ENCODE measurements around the gene HAAO.

The HAAO gene

GRCh38 chr2:42795841-42796301 lies 3.5 kb upstream of the HAAO start:
- H3K4me1 ChIP-seq (ENCODE audit: low read length), result peaks cover 41% of the 10 kb centered on the region
- H4K20me1 ChIP-seq (ENCODE audit: insufficient read depth, low read length), result no peaks in the 10 kb centered on the region
- H3K36me3 ChIP-seq (replicated peaks; ENCODE audit: low read depth, low read length), result no peaks in the 10 kb centered on the region
- H3K27me3 ChIP-seq (ENCODE audit: low read depth, low read length), result no peaks in the 10 kb centered on the region
- no peaks in the 10 kb centered on the region for H3K79me2 ChIP-seq (ENCODE audit: low read length)
- peak overlapping the region; percentile 47 for H2AFZ ChIP-seq (ENCODE audit: low read depth, low read length)
- H3K9me3 ChIP-seq (ENCODE audit: insufficient read depth, low read length), result no peaks in the 10 kb centered on the region
- H3K9ac ChIP-seq (ENCODE audit: low read length), result peak overlapping the region; percentile 57
- H3K4me2 ChIP-seq (ENCODE audit: low read length), result peak overlapping the region; percentile 66
- no peak for TF ChIP-seq CTCF (IDR thresholded peaks at IDR 0.05; ENCODE audit: low read depth, low read length)
- no peak for TF ChIP-seq EZH2phosphoT487 (IDR thresholded peaks at IDR 0.05; ENCODE audit: low read depth)
- peak overlapping the region; percentile 46 for H3K4me3 ChIP-seq (ENCODE audit: low read length)
- H3K27ac ChIP-seq (ENCODE audit: low read length), result peak overlapping the region; percentile 94

- TF ChIP-seq CTCF (IDR thresholded peaks at IDR 0.05; ENCODE audit: low read depth, low read length) (no peak), EZH2phosphoT487 (IDR thresholded peaks at IDR 0.05; ENCODE audit: low read depth) (no peak)
- Histone ChIP-seq H3K36me3 (replicated peaks; ENCODE audit: low read depth, low read length) (no peaks in the 10 kb centered on the region), H3K79me2 (ENCODE audit: low read length) (no peaks in the 10 kb centered on the region), H3K9me3 (ENCODE audit: insufficient read depth, low read length) (no peaks in the 10 kb centered on the region), H4K20me1 (ENCODE audit: insufficient read depth, low read length) (no peaks in the 10 kb centered on the region), H3K4me2 (ENCODE audit: low read length) (peak overlapping the region; percentile 66), H3K9ac (ENCODE audit: low read length) (peak overlapping the region; percentile 57), H3K4me1 (ENCODE audit: low read length) (peaks cover 37% of the 10 kb centered on the region), H3K27ac (ENCODE audit: low read length) (peak overlapping the region; percentile 94), H3K27me3 (ENCODE audit: low read depth, low read length) (no peaks in the 10 kb centered on the region), H3K4me3 (ENCODE audit: low read length) (peak overlapping the region; percentile 46; the same call in 1 of the 2 replicates), H2AFZ (ENCODE audit: low read depth, low read length) (peak overlapping the region; percentile 47)
Measured at GRCh38 chr2:42795275-42795674, 2.9 kb upstream of the HAAO start.

GRCh38 chr2:42794271-42795046 lies 2.1 kb upstream of the HAAO start:
- Histone ChIP-seq H3K9ac (ENCODE audit: low read length) (peak overlapping the region; percentile 1; the same call in 1 of the 2 replicates), H3K27ac (ENCODE audit: low read length) (peak overlapping the region; percentile 94), H3K36me3 (replicated peaks; ENCODE audit: low read depth, low read length) (no peaks in the 10 kb centered on the region), H3K4me1 (ENCODE audit: low read length) (peaks cover 37% of the 10 kb centered on the region), H3K27me3 (ENCODE audit: low read depth, low read length) (no peaks in the 10 kb centered on the region), H4K20me1 (ENCODE audit: insufficient read depth, low read length) (no peaks in the 10 kb centered on the region), H3K9me3 (ENCODE audit: insufficient read depth, low read length) (no peaks in the 10 kb centered on the region), H3K4me2 (ENCODE audit: low read length) (peak overlapping the region; percentile 66), H3K4me3 (ENCODE audit: low read length) (no peak overlapping the region), H2AFZ (ENCODE audit: low read depth, low read length) (no peak overlapping the region), H3K79me2 (ENCODE audit: low read length) (no peaks in the 10 kb centered on the region)
- TF ChIP-seq EZH2phosphoT487 (IDR thresholded peaks at IDR 0.05; ENCODE audit: low read depth) (no peak), CTCF (IDR thresholded peaks at IDR 0.05; ENCODE audit: low read depth, low read length) (no peak)

- Histone ChIP-seq H3K36me3 (replicated peaks; ENCODE audit: low read depth, low read length) (no peaks in the 10 kb centered on the region), H3K9ac (ENCODE audit: low read length) (no peak overlapping the region), H4K20me1 (ENCODE audit: insufficient read depth, low read length) (no peaks in the 10 kb centered on the region), H2AFZ (ENCODE audit: low read depth, low read length) (no peak overlapping the region), H3K4me1 (ENCODE audit: low read length) (peaks cover 37% of the 10 kb centered on the region), H3K4me3 (ENCODE audit: low read length) (peak overlapping the region; percentile 72; the same call in 1 of the 2 replicates), H3K27ac (ENCODE audit: low read length) (no peak overlapping the region), H3K4me2 (ENCODE audit: low read length) (no peak overlapping the region), H3K79me2 (ENCODE audit: low read length) (no peaks in the 10 kb centered on the region), H3K9me3 (ENCODE audit: insufficient read depth, low read length) (no peaks in the 10 kb centered on the region), H3K27me3 (ENCODE audit: low read depth, low read length) (no peaks in the 10 kb centered on the region)
- TF ChIP-seq EZH2phosphoT487 (IDR thresholded peaks at IDR 0.05; ENCODE audit: low read depth) (no peak), CTCF (IDR thresholded peaks at IDR 0.05; ENCODE audit: low read depth, low read length) (no peak)
Measured at GRCh38 chr2:42793334-42794270, 1.2 kb upstream of the HAAO start.
